DND-41 (cell line): ENCODE data around the gene PRLH.

ENCODE experiments used
- ATAC-seq: fragments of 200-7000 bp; cut with Tn5 transposase; 3 replicates; pipeline ENCODE4 v1.9.1; 2021; ENCODE audit warnings: low read depth; ENCODE audit not compliant: insufficient read depth
- DNase-seq: peaks from one replicate; pipeline ENCODE4 v3.0.0-alpha.2; 2020
- H2AFZ ChIP-seq: 2 replicates; pipeline ENCODE4 v1.6.0; 2012; ENCODE audit warnings: low read depth, low read length
- H3K27ac ChIP-seq: 2 replicates; pipeline ENCODE4 v1.5.1; 2012; ENCODE audit warnings: low read length, inconsistent platforms
- H3K27me3 ChIP-seq: fragments of 200-600 bp; sonication (generic); 2 replicates; pipeline ENCODE4 v1.6.0; 2012; ENCODE audit warnings: low read length, mild to moderate bottlenecking, inconsistent platforms; ENCODE audit not compliant: insufficient read depth, poor library complexity
- H3K36me3 ChIP-seq: 2 replicates; pipeline ENCODE4 v1.5.1; 2012; ENCODE audit warnings: low read length, inconsistent platforms; ENCODE audit not compliant: insufficient read depth
- H3K4me1 ChIP-seq: 2 replicates; pipeline ENCODE4 v1.5.1; 2012; ENCODE audit warnings: mild to moderate bottlenecking, low read length; ENCODE audit not compliant: insufficient read depth
- H3K4me2 ChIP-seq: 2 replicates; pipeline ENCODE4 v1.6.0; 2012; ENCODE audit warnings: mild to moderate bottlenecking, moderate library complexity, low read length, inconsistent platforms; ENCODE audit not compliant: insufficient read depth
- H3K4me3 ChIP-seq, 2 experiments: fragments of 200-600 bp in 1 of 2; shearing (Covaris generic) in 1 of 2; 2 replicates each; pipeline ENCODE4 v1.5.1; 2012 to 2016; ENCODE audit warnings: inconsistent platforms in 2 of 2, low read length in 2 of 2, mild to moderate bottlenecking in 2 of 2, low read depth in 1 of 2, moderate library complexity in 1 of 2
- H3K79me2 ChIP-seq: 2 replicates; pipeline ENCODE4 v1.6.0; 2012; ENCODE audit warnings: low read length, inconsistent platforms; ENCODE audit not compliant: insufficient read depth
- H3K9ac ChIP-seq: 2 replicates; pipeline ENCODE4 v1.6.0; 2012; ENCODE audit warnings: low read depth, mild to moderate bottlenecking, inconsistent platforms, low read length, moderate library complexity
- H3K9me3 ChIP-seq: 2 replicates; pipeline ENCODE4 v1.5.1; 2012; ENCODE audit warnings: low read length, moderate library complexity, mild to moderate bottlenecking, inconsistent platforms; ENCODE audit not compliant: insufficient read depth, severe bottlenecking
- H4K20me1 ChIP-seq: 2 replicates; pipeline ENCODE4 v1.6.0; 2012; ENCODE audit warnings: low read length; ENCODE audit not compliant: insufficient read depth
- CTCF ChIP-seq: IDR thresholded peaks from 2 replicates; pipeline ENCODE4 v1.5.1; 2012; ENCODE audit warnings: borderline replicate concordance, low read length, moderate library complexity, mild to moderate bottlenecking; ENCODE audit not compliant: poor library complexity, severe bottlenecking; ENCODE audit errors: extremely low read depth
- EZH2 ChIP-seq: IDR thresholded peaks from 3 replicates; pipeline ENCODE4 v1.6.1; 2012; ENCODE audit warnings: borderline replicate concordance, low read depth, mild to moderate bottlenecking, moderate library complexity, low read length, inconsistent platforms; ENCODE audit not compliant: severe bottlenecking

PRLH gene

GRCh38 chr2:237600205-237600846 lies 34.0 kb downstream of the PRLH start:
- no peaks in the 10 kb centered on the region for H3K79me2 ChIP-seq
- H3K27ac ChIP-seq: no peak overlapping the region
- no peaks in the 10 kb centered on the region for H3K36me3 ChIP-seq
- H3K4me2 ChIP-seq: no peak overlapping the region
- DNase-seq (no peak), ATAC-seq (no peak)
- H3K4me3 ChIP-seq: no peak overlapping the region
- no peak overlapping the region for H2AFZ ChIP-seq
- H3K4me1 ChIP-seq: no peaks in the 10 kb centered on the region
- peaks cover 7% of the 10 kb centered on the region for H3K27me3 ChIP-seq
- TF ChIP-seq CTCF (no peak), EZH2 (no peak)
- no peaks in the 10 kb centered on the region; the same call in 1 of the 2 replicates for H4K20me1 ChIP-seq
- no peaks in the 10 kb centered on the region for H3K9me3 ChIP-seq
- no peak overlapping the region for H3K9ac ChIP-seq

- TF ChIP-seq EZH2 (no peak), CTCF (no peak)
- H3K9me3 ChIP-seq: no peaks in the 10 kb centered on the region
- DNase-seq: no peak
- H3K79me2 ChIP-seq: no peaks in the 10 kb centered on the region
- no peak overlapping the region for H3K4me2 ChIP-seq
- no peak overlapping the region for H3K4me3 ChIP-seq
- H3K9ac ChIP-seq: no peak overlapping the region
- H3K27me3 ChIP-seq: peaks cover 7% of the 10 kb centered on the region
- ATAC-seq: no peak
- no peaks in the 10 kb centered on the region for H3K36me3 ChIP-seq
- no peak overlapping the region for H2AFZ ChIP-seq
- H3K4me1 ChIP-seq: no peaks in the 10 kb centered on the region
- H3K27ac ChIP-seq: no peak overlapping the region
- no peaks in the 10 kb centered on the region; the same call in 1 of the 2 replicates for H4K20me1 ChIP-seq
Measured at GRCh38 chr2:237601453-237602116, 35.2 kb downstream of the PRLH start.

- Histone ChIP-seq H3K79me2 (no peaks in the 10 kb centered on the region), H3K27me3 (peaks cover 7% of the 10 kb centered on the region), H3K27ac (no peak overlapping the region), H2AFZ (no peak overlapping the region), H4K20me1 (no peaks in the 10 kb centered on the region; the same call in 1 of the 2 replicates), H3K4me1 (no peaks in the 10 kb centered on the region), H3K9ac (no peak overlapping the region), H3K36me3 (no peaks in the 10 kb centered on the region), H3K4me3 (no peak overlapping the region), H3K9me3 (no peaks in the 10 kb centered on the region), H3K4me2 (no peak overlapping the region)
- ATAC-seq (no peak), DNase-seq (no peak)
- TF ChIP-seq EZH2 (no peak), CTCF (no peak)
Measured at GRCh38 chr2:237602409-237602808, 36.0 kb downstream of the PRLH start.
